HG03039 (cell line): Measurements from ENCODE around the gene EVL.

Source experiments
- ATAC-seq: cut with Tn5 transposase; IDR thresholded peaks from one replicate; pipeline ENCODE4 v1.9.1; 2021; ENCODE audit warnings: mild to moderate bottlenecking, moderate library complexity; ENCODE audit not compliant: unreplicated experiment

The EVL gene

DNA sequence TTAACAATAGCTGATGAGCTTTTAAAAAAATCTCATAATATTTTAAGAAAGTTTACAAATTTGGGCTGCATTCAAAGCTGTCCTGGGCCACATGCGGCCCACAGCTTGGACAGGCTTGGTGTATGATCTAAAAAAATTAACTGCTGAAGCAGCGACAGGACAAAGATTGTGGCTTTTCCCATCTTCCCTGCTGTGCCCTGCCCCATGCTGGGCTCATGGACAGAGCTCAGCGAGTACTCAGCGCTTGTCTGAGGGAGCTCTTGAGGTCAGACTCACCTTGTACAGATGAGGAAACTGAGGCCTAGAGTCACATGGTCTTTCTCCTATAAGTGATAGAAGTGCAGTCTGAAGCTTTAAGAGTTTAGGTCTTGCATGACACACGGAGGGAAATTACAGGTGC, 15.0 kb downstream of the EVL start:
- no peak for ATAC-seq

GRCh38 chr14:100081997-100082625, 16.9 kb downstream of the EVL start:
- no peak for ATAC-seq

DNA sequence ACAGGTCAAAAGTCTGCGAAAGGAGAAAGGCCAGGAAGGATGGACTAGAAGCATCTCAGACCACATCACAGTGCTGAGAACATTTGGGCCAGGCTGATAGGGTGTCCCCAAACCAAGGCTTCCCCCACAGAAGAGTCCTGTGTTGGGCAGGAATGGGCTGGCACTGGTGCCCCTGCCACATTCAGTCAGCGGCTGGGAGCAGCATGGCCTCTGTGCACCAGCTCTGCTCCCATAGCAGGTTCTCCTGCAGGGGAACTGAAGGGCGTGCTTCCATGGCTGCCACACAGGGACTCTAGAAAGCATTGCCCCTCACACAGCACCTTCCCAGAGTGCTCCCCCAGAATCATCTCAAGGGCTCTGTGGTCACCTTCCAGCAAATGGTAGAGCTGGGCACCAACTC, 17.5 kb downstream of the EVL start:
- no peak for ATAC-seq

DNA sequence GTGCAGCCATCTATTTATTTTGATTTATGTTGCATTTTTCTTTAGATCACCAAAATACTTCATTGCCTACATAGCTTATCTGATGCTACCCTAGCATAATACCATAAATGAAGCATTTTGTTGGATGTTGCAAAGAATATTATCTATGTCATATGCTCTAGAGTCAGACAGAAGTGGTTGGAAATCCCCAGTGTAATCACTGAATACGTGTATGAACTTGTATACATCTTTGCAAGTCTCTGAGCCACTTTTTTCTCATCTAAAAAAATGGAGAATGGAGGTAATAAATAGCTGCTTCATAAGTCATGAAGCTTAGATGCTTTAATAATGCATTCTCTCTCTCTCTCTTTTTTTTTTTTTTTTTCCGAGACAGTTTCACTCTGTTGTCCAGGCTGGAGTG, 18.5 kb downstream of the EVL start:
- ATAC-seq: no peak

DNA sequence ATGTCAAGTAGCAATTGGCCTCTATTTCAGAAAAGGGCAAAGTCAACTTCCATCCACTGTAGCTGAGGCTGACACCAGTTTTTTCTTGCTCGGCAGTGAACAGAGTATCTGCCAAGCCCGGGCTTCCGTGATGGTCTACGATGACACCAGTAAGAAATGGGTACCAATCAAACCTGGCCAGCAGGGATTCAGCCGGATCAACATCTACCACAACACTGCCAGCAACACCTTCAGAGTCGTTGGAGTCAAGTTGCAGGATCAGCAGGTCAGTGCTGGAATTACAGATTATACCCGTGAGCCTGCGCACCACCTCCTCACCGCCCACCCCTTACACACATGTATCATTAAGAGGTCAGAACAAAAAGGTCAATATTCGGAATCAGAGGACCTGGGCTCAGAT, 19.4 kb downstream of the EVL start:
- no peak for ATAC-seq

DNA sequence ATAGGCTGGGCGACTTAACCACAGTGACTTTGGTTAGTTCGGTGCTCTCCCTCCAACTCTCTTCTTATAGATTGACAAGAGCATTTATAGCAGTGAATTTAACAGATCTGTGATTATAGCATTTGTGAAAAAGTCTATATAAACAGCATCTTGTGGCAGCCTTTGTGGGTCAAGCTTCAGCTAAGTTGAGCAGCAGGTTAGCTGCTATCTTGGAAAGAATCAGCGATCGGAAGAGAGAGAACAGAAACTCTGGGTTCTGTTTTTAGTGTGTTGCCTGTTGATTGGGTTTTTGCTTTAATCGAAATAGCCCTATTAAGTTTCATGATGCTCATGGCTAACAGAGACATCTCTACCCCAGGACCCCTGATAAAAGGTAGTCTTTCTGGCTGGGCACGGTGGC, 20.2 kb downstream of the EVL start:
- no peak for ATAC-seq

- ATAC-seq: no peak
Measured at GRCh38 chr14:100086361-100086760, 21.1 kb downstream of the EVL start.

DNA sequence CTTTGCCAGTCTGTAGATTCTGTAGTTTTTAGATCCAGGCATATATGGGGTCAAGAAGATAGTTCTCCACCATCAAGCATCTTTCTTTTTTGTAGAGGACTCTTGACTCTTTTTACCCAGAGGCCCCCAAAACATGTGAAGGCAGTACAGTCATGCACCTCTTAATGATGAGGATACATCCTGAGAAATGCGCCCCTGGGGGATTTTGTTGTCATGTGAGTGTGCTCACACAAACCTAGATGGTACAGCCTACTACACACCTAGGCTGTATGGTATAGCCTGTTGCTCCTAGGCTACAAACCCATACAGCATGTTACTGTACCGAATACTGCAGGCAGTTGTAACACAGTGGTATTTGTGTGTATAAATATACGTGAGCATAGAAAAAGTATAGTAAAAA, 23.0 kb downstream of the EVL start:
- ATAC-seq: no peak

DNA sequence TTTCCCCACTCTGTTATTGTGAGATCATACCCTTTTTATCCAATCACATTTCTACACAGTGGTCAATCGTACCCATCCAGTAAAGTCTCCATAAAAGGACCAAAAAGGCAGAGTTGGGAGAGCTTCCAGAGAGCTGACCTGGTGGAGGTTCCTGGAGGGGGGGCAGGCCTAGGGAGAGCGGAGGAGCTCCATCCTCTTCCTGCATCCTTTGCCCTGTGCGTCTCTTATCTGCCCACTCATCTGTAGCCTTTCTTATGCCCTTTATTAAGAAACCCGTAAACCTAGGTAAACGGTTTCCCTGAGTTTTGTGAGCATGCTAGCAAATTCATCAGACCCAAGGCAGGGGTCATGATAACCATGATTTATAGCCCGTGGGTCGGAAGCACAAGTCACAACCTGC, 26.2 kb downstream of the EVL start:
- ATAC-seq: no peak

GRCh38 chr14:100092832-100093231, 27.6 kb downstream of the EVL start:
- no peak for ATAC-seq

DNA sequence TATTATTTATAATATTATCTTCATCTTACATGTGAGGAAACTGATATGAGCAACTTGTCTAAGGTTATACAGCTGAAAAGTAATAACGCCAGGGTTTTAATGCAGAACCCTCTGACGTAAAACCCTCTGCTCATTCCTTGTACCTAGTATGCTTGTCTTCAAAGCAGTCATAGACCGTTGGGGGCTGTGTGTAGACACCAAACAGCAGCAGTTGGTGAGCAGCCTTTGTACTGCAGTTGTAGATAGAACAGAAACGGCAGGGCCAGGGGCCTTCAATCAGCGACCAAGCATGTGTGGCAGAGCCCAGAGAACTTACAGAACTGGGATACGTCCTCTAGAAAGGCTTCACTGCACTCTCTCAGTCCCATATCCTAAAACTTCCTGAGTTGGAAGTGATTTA, 28.1 kb downstream of the EVL start:
- no peak for ATAC-seq

DNA sequence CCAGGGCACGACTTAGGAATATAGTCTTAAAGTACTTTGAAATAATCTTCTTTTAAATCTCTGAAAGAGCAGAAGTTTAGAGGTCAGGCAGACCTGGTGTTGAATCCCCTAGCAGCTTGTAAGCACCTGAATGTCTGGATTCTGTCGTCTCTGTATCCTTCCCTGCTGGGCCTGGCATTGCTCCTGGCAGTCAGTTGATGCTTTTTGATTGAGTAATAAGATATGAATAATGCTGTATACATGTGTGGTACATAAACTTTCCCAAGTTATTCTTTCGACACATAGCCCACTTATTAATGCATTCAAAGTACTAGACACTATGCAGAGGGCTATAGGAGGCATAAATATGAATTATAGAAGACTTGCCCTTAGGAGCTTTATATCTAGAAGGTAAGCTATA, 31.4 kb downstream of the EVL start:
- ATAC-seq: no peak

- no peak for ATAC-seq
Measured at GRCh38 chr14:100098171-100098570, 32.9 kb downstream of the EVL start.

- no peak for ATAC-seq
Measured at GRCh38 chr14:100100032-100100703, 34.9 kb downstream of the EVL start.

DNA sequence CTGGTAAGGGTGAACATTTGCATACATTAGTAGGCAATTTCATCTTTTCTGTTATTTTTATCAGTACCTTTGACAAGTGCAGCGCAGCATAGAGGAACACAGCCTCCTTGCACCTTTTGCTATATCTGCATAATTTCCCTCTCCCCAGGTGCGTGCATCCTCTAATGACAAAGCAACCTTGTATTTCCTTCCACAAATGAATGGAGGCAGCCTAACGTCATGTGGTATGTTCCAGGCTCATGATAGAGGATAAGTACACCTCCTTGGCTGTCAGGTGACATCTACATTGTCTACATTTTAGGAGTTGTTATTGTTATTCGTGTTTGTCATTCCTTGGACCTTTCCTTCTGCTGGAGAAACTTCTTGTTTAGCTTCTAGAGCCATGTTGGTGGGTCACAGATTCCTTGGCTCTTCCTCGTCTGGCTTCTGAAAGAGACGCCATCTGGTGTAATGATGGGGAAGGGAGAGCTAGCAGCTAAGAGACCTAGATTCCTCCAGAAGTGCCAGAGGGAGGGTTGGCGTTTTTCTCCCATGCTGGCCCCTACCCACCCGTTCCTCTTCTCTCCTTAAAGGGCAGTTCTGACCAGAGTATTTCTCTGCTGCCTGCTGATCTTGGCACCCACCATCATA, 37.0 kb downstream of the EVL start:
- ATAC-seq: no peak

- ATAC-seq: no peak
Measured at GRCh38 chr14:100103250-100104005, 38.2 kb downstream of the EVL start.

GRCh38 chr14:100104006-100104352, 38.8 kb downstream of the EVL start:
- ATAC-seq: no peak

DNA sequence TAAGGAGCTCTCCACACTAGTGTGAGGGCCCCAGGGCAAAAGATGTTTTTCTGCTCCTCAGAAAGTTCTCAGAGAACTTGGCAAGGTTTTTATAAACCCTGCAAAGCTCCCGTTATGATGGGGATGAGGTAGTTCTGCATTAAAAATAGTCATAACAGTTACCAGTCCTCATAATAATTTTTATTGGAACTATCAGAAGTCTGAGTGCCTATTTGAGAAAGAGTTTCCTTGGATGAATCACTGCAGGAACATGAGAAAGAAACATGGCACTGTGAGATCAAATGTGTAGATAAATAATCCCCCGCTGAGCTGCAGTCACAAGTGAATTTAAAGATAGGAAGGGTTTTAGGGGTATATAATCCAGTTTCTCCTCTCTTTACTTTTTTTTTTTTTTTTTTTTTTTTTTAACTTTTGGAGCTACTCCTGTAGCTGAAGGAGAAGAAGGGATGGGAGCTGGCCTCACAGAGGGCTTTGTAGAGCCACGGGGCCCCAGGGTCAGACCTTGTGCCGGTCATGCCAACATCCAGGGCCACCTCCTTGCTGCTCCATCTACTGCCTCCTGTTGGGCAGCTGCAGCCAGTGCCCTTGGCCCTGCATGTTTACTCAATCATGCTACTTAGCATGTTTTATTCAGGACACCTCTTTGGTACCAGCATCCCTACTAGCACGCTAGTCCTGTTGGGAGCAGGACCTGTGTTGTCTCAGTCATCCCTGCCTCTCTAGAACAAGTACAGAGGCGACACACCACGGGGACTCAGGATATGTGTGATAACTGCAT, 39.5 kb downstream of the EVL start:
- no peak for ATAC-seq

DNA sequence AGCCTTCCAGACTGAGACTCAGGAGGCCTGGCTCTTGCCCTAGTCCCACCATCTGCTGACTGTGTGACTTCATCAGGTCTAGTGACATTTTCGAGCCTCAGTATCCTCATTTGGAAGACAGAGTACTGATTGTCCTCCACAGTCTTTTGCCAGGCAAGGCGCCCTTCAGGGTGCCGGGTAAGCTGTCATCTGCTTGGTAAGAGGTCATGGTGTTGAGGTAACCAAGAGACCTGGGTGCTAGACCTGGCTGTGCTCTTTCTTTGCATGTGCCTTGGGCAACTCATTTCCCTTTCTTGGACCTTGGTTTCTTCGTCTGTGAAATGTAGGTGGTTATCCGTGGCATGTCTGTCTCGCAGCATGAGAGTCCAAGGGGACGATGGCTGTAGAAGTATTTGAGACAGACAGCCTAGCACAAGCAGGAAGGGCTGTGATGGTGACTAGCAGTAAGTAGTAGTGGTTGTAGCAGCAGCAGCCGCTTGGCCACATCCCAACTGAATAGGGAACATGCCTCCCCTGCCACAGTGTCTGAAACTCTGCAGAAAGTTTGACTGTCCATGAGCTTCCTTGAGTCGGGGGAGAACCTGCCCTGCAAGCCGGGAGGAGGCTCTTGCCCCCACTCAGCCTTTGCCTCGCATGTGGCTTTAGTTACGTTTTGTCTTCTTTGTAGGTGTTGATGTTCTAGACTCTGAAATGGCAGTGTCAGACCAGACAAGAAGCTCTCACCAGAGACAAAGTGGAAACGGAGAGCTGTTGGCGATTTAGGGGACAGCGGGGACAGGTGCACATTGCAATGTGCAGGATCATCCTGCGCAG, 40.3 kb downstream of the EVL start:
- no peak for ATAC-seq
